Measurements from ENCODE around the gene C4BPB.

C4BPB gene

GRCh38 chr1:207102659-207103058 is 14.0 kb downstream of the C4BPB start:
- DNase-seq (ENCODE audit: low spot score), result no peak
- no peak overlapping the region for H3K27ac ChIP-seq (ENCODE audit: poor library complexity, severe bottlenecking)
- ATAC-seq (ENCODE audit: low read depth), result no peak
- no peak overlapping the region for H3K4me3 ChIP-seq (ENCODE audit: severe bottlenecking)
- H3K36me3 ChIP-seq (ENCODE audit: low read depth), result no peaks in the 10 kb centered on the region
- H3K9me3 ChIP-seq (ENCODE audit: severe bottlenecking), result no peaks in the 10 kb centered on the region
- TF ChIP-seq, protein P1, sequence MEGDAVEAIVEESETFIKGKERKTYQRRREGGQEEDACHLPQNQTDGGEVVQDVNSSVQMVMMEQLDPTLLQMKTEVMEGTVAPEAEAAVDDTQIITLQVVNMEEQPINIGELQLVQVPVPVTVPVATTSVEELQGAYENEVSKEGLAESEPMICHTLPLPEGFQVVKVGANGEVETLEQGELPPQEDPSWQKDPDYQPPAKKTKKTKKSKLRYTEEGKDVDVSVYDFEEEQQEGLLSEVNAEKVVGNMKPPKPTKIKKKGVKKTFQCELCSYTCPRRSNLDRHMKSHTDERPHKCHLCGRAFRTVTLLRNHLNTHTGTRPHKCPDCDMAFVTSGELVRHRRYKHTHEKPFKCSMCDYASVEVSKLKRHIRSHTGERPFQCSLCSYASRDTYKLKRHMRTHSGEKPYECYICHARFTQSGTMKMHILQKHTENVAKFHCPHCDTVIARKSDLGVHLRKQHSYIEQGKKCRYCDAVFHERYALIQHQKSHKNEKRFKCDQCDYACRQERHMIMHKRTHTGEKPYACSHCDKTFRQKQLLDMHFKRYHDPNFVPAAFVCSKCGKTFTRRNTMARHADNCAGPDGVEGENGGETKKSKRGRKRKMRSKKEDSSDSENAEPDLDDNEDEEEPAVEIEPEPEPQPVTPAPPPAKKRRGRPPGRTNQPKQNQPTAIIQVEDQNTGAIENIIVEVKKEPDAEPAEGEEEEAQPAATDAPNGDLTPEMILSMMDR (IDR thresholded peaks at IDR 0.05; ENCODE audit: poor library complexity, severe bottlenecking), result no peak
- H3K4me1 ChIP-seq (ENCODE audit: insufficient read depth, poor library complexity, severe bottlenecking), result no peaks in the 10 kb centered on the region
- H3K27me3 ChIP-seq (ENCODE audit: insufficient read depth, poor library complexity, severe bottlenecking), result peaks cover 2% of the 10 kb centered on the region

GRCh38 chr1:207103892-207104373 is 15.3 kb downstream of the C4BPB start, which contains the start of gene C4BPA:
C4BPA (plus strand) TSS chr1:207104233; CDS start chr1:207113026, 8,793 bp downstream.
- ATAC-seq (ENCODE audit: low read depth) (no peak), DNase-seq (ENCODE audit: low spot score) (no peak)
- TF ChIP-seq, protein P1 (IDR thresholded peaks at IDR 0.05; ENCODE audit: poor library complexity, severe bottlenecking), result no peak
- Histone ChIP-seq H3K27ac (ENCODE audit: poor library complexity, severe bottlenecking) (no peak within 1 kb of the TSS), H3K4me3 (ENCODE audit: severe bottlenecking) (no peak within 1 kb of the TSS), H3K9me3 (ENCODE audit: severe bottlenecking) (no peaks in the 10 kb centered on the region), H3K36me3 (ENCODE audit: low read depth) (no peaks in the 10 kb centered on the region), H3K27me3 (ENCODE audit: insufficient read depth, poor library complexity, severe bottlenecking) (peaks cover 2% of the 10 kb centered on the region), H3K4me1 (ENCODE audit: insufficient read depth, poor library complexity, severe bottlenecking) (no peaks in the 10 kb centered on the region)

- no peaks in the 10 kb centered on the region for H3K27me3 ChIP-seq (ENCODE audit: insufficient read depth, poor library complexity, severe bottlenecking)
- H3K4me3 ChIP-seq (ENCODE audit: severe bottlenecking), result no peak overlapping the region
- DNase-seq (ENCODE audit: low spot score), result no peak
- ATAC-seq (ENCODE audit: low read depth), result peak; percentile 40; the same call in 2 of the 3 replicates
- TF ChIP-seq, protein P1 (IDR thresholded peaks at IDR 0.05; ENCODE audit: poor library complexity, severe bottlenecking), result no peak
- H3K9me3 ChIP-seq (ENCODE audit: severe bottlenecking), result no peaks in the 10 kb centered on the region
- H3K36me3 ChIP-seq (ENCODE audit: low read depth), result no peaks in the 10 kb centered on the region
- no peaks in the 10 kb centered on the region for H3K4me1 ChIP-seq (ENCODE audit: insufficient read depth, poor library complexity, severe bottlenecking)
- H3K27ac ChIP-seq (ENCODE audit: poor library complexity, severe bottlenecking), result no peak overlapping the region
These were observed 20.3 kb downstream of the C4BPB start for GRCh38 chr1:207109004-207109403.

- no peaks in the 10 kb centered on the region for H3K9me3 ChIP-seq (ENCODE audit: severe bottlenecking)
- H3K4me1 ChIP-seq (ENCODE audit: insufficient read depth, poor library complexity, severe bottlenecking), result no peaks in the 10 kb centered on the region
- ATAC-seq (ENCODE audit: low read depth) (no peak), DNase-seq (ENCODE audit: low spot score) (no peak)
- no peaks in the 10 kb centered on the region for H3K27me3 ChIP-seq (ENCODE audit: insufficient read depth, poor library complexity, severe bottlenecking)
- no peak overlapping the region for H3K27ac ChIP-seq (ENCODE audit: poor library complexity, severe bottlenecking)
- no peaks in the 10 kb centered on the region for H3K36me3 ChIP-seq (ENCODE audit: low read depth)
- H3K4me3 ChIP-seq (ENCODE audit: severe bottlenecking), result no peak overlapping the region
- TF ChIP-seq, protein P1 (IDR thresholded peaks at IDR 0.05; ENCODE audit: poor library complexity, severe bottlenecking), result no peak
These were observed 24.1 kb downstream of the C4BPB start for GRCh38 chr1:207112616-207113296.

DNA sequence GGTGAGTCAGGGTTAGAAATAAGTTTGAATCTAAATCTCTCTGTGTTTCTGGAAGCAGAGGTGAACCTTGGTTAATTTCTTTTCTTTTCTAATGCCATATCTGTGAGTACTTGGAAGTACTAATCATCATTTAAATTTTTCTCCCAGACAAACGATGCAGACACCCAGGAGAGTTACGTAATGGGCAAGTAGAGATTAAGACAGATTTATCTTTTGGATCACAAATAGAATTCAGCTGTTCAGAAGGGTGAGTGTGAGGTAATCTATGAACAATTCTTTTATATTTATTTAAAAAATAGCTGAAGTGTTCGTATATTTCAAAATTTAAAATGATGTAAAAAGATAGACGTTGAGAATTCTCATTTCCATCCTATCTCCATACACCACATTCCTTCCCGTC is 26.6 kb downstream of the C4BPB start:
- TF ChIP-seq, protein P1 (IDR thresholded peaks at IDR 0.05; ENCODE audit: poor library complexity, severe bottlenecking), result no peak
- ATAC-seq (ENCODE audit: low read depth), result no peak
- Histone ChIP-seq H3K27me3 (ENCODE audit: insufficient read depth, poor library complexity, severe bottlenecking) (no peaks in the 10 kb centered on the region), H3K4me1 (ENCODE audit: insufficient read depth, poor library complexity, severe bottlenecking) (no peaks in the 10 kb centered on the region), H3K4me3 (ENCODE audit: severe bottlenecking) (no peak overlapping the region), H3K27ac (ENCODE audit: poor library complexity, severe bottlenecking) (no peak overlapping the region), H3K9me3 (ENCODE audit: severe bottlenecking) (no peaks in the 10 kb centered on the region), H3K36me3 (ENCODE audit: low read depth) (no peaks in the 10 kb centered on the region)
- no peak for DNase-seq (ENCODE audit: low spot score)
